ENCODE measurements around the gene PLOD1. TPM values are rescaled to one million over a fixed set of nuclear protein-coding genes. Genes with fewer than 3 reads are reported as not detected.

PLOD1 gene
- total and polyA plus RNA-seq, 8 donors: 20.0 to 55.2 (median 35.1) TPM

DNA sequence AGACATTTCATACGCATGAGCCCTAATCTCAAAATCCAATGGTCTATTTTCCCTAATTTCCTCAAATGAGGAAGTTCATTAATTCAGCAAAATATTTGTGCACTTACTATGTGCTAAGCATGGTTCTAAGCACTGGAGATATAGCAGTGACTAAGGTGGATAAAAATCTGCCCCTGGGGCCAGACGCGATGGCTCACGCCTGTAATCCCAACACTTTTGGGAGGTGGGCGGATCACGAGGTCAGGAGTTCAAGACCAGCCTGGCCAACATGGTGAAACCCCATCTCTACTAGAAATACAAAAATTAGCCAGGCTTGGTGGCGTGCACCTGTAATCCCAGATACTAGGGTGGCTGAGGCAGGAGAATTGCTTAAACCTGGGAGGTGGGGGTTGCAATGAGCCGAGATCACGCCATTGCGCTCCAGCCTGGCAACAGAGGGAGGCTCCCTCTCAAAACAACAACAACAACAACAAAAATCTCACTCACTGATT is 80.5 kb downstream of the PLOD1 start:
- no peak for FAIRE-seq
- H3K4me1 ChIP-seq: no peaks in the 10 kb centered on the region
- 89% methylated on average over 10 of the region's 10 CpGs for WGBS, 2 donors
- H3K9me3 ChIP-seq: no peaks in the 10 kb centered on the region
- H3K4me3 ChIP-seq: no peak overlapping the region
- TF ChIP-seq, protein P1, sequence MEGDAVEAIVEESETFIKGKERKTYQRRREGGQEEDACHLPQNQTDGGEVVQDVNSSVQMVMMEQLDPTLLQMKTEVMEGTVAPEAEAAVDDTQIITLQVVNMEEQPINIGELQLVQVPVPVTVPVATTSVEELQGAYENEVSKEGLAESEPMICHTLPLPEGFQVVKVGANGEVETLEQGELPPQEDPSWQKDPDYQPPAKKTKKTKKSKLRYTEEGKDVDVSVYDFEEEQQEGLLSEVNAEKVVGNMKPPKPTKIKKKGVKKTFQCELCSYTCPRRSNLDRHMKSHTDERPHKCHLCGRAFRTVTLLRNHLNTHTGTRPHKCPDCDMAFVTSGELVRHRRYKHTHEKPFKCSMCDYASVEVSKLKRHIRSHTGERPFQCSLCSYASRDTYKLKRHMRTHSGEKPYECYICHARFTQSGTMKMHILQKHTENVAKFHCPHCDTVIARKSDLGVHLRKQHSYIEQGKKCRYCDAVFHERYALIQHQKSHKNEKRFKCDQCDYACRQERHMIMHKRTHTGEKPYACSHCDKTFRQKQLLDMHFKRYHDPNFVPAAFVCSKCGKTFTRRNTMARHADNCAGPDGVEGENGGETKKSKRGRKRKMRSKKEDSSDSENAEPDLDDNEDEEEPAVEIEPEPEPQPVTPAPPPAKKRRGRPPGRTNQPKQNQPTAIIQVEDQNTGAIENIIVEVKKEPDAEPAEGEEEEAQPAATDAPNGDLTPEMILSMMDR (IDR thresholded peaks at IDR 0.05): no peak
- H3K36me3 ChIP-seq: peaks cover 0 to 20% (median 10%) of the 10 kb centered on the region in 3 donors
- H3K27me3 ChIP-seq: no peaks in the 10 kb centered on the region
- no peak for DNase-seq
- no peak overlapping the region for H3K27ac ChIP-seq
- no peak for ATAC-seq
- intact Hi-C loops (cut with DNase I): no loop called here

DNA sequence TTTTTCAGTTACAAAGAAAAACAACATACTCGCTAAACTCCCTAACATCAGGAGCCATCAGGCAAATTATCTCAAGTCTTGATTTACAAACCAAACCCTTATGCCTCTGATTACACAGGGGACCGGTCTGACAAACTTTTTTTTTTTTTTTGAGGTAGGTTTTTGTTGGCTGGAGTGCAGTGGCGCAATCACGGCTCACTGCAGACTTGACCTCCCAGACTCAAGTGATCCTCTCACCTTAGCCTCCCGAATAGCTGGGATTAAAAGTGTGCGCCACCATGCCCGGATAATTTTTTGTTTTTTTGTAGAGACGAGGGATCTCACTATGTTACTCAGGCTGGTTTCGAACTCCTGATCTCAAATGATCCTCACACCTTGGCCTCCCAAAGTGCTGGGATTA is 81.0 kb downstream of the PLOD1 start:
- H3K4me3 ChIP-seq: no peak overlapping the region
- TF ChIP-seq, protein P1 (IDR thresholded peaks at IDR 0.05): no peak
- no peaks in the 10 kb centered on the region for H3K4me1 ChIP-seq
- H3K27ac ChIP-seq: no peak overlapping the region
- FAIRE-seq (no peak), ATAC-seq (no peak), DNase-seq (no peak)
- H3K27me3 ChIP-seq: no peaks in the 10 kb centered on the region
- intact Hi-C loops (cut with DNase I): no loop called here
- H3K9me3 ChIP-seq: no peaks in the 10 kb centered on the region
- peaks cover 0 to 15% (median 5%) of the 10 kb centered on the region in 3 donors for H3K36me3 ChIP-seq
- WGBS, 2 donors: 83 to 89% methylated on average over 9 of the region's 9 CpGs

DNA sequence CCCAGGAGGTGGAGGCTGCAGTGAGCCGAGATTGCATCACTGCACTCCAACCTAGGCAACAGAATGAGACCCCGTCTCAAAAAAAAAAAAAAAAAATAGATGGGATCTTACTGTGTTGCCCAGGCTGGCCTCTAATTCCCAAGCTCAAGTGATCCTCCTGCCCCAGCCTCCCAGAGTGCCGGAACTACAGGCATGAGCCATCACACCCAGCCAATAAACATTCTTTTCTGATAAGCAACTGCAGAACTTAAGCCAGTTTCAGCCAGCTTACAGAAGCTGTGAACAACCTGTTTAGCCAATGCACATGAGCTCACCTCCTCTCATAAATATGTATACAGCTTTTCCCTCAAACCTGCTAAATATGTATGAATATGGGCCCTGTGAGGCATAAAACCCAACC is 81.7 kb downstream of the PLOD1 start:
- Histone ChIP-seq H3K4me1 (no peaks in the 10 kb centered on the region), H3K9me3 (no peaks in the 10 kb centered on the region), H3K4me3 (no peak overlapping the region), H3K36me3 (peaks cover 0 to 8% (median 0%) of the 10 kb centered on the region in 3 donors), H3K27me3 (no peaks in the 10 kb centered on the region), H3K27ac (no peak overlapping the region)
- DNase-seq: no peak
- WGBS, 2 donors: 95 to 96% methylated on average over 2 to 3 of the region's 3 CpGs
- no peak for ATAC-seq
- no peak for FAIRE-seq
- TF ChIP-seq, protein P1 (IDR thresholded peaks at IDR 0.05): no peak
- intact Hi-C loops (cut with DNase I): no loop called here

DNA sequence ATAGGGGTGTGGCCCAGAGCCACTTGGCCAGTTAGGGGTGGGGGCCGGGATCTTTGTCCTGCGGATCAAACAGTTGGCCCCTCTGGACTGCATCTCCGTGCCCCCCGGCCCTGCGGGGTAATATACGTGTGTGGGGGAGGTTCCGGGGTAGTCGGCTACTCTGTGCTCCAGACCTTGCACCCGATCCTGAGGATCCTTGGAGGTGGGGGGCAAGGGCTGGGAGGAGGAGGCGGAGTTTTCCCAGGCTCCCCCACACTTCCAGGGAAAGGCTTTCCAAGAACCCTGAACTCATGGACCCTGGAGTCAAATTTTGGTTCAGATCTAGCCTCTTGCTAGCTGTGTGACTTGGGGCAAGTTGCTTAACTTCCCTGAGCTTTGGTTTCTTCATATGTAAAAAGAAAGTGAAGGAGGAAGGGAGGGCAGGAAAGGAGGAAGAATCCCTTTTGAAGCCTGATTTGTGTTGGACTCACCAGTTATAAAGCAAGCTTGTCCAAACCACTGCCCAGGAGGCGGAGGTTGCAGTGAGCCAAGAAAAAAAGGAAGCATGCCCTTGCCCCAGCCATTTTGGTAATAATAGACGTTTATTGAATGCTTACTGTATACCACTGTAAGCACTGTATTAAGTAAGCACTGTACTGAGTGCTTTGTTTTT is 85.5 kb downstream of the PLOD1 start:
- TF ChIP-seq, protein P1 (IDR thresholded peaks at IDR 0.05): no peak
- Histone ChIP-seq H3K4me3 (peak overlapping the region; percentile 65 to 96 (median 72)), H3K9me3 (no peaks in the 10 kb centered on the region), H3K4me1 (no peaks in the 10 kb centered on the region), H3K27me3 (no peaks in the 10 kb centered on the region), H3K36me3 (no peaks in the 10 kb centered on the region), H3K27ac (peak overlapping the region; percentile 62 to 78 (median 73))
- ATAC-seq: peak; percentile 4 to 13 (median 8)
- peak in 1 of 6 donors; percentile 77 for DNase-seq
- FAIRE-seq: no peak
- 11 to 13% methylated on average over 12 of the region's 12 CpGs for WGBS, 2 donors
- intact Hi-C loops (cut with DNase I): no loop called here

DNA sequence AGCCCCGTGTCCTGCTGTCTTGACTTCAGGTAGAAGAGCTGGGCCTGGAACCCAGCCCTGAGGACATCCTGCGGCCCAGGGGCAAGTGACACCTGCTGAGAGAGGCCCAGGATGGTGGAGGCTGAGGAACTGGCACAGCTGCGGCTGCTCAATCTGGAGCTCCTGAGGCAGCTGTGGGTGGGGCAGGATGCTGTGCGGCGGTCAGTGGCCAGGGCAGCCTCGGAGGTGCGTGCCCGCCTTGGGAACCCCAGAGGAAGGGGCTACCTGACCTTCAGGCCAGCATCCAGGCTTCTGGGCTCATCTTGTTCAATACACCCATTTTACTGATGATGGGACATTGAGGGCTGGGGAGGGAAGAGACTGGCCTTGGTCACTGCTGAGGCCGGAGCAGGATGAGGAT is 87.1 kb downstream of the PLOD1 start:
- ATAC-seq: no peak

More for the DNA sequence above, 87.1 kb downstream of the PLOD1 start:
- DNase-seq (no peak), FAIRE-seq (no peak)
- TF ChIP-seq, protein P1 (IDR thresholded peaks at IDR 0.05): no peak
- no peak overlapping the region for H3K27ac ChIP-seq
- no peaks in the 10 kb centered on the region for H3K4me1 ChIP-seq
- intact Hi-C loops (cut with DNase I): no loop called here
- H3K27me3 ChIP-seq: no peaks in the 10 kb centered on the region
- H3K4me3 ChIP-seq: no peak overlapping the region
- WGBS, 2 donors: 92 to 94% methylated on average over 9 of the region's 9 CpGs
- no peaks in the 10 kb centered on the region for H3K36me3 ChIP-seq
- H3K9me3 ChIP-seq: no peaks in the 10 kb centered on the region
